MM.1S (cell line): ENCODE data around the gene CTNNA1.

ENCODE experiments used
- DNase-seq: peaks from one replicate; pipeline ENCODE4 v3.0.0-alpha.2; 2015
- H2AFZ ChIP-seq: fragments of 300-600 bp; sonication (generic); 2 replicates; pipeline ENCODE4 v1.6.0; 2016; ENCODE audit warnings: antibody characterized with exemption, low read length
- H3F3A ChIP-seq: fragments of 300-600 bp; sonication (generic); 2 replicates; pipeline ENCODE4 v1.6.1; 2016; ENCODE audit warnings: mild to moderate bottlenecking, antibody characterized with exemption, low read length, moderate library complexity, mixed read lengths; ENCODE audit not compliant: insufficient read depth
- H3K27ac ChIP-seq: fragments of 300-600 bp; sonication (generic); 2 replicates; pipeline ENCODE4 v1.5.1; 2016; ENCODE audit warnings: mild to moderate bottlenecking, low read length
- H3K27me3 ChIP-seq: fragments of 300-600 bp; sonication (generic); replicated peaks from 2 replicates; pipeline ENCODE4 v1.6.0; 2016; ENCODE audit warnings: low read length; ENCODE audit not compliant: insufficient read depth
- H3K36me3 ChIP-seq: fragments of 300-600 bp; sonication (generic); replicated peaks from 2 replicates; pipeline ENCODE4 v1.6.1; 2016; ENCODE audit warnings: mild to moderate bottlenecking, low read length, mixed read lengths; ENCODE audit not compliant: insufficient read depth
- H3K4me1 ChIP-seq: fragments of 300-600 bp; sonication (generic); 2 replicates; pipeline ENCODE4 v1.6.1; 2016; ENCODE audit warnings: low read length, mixed read lengths
- H3K4me2 ChIP-seq: fragments of 300-600 bp; sonication (generic); 2 replicates; pipeline ENCODE4 v1.6.0; 2016; ENCODE audit warnings: low read depth, low read length
- H3K4me3 ChIP-seq: fragments of 300-600 bp; sonication (generic); 2 replicates; pipeline ENCODE4 v1.5.1; 2016; ENCODE audit warnings: low read length, mixed read lengths
- H3K79me2 ChIP-seq: fragments of 300-600 bp; sonication (generic); 2 replicates; pipeline ENCODE4 v1.6.1; 2016; ENCODE audit warnings: mixed run types, low read length, mixed read lengths
- H3K9ac ChIP-seq: fragments of 300-600 bp; sonication (generic); 2 replicates; pipeline ENCODE4 v1.6.1; 2016; ENCODE audit warnings: low read length, mixed read lengths
- H3K9me2 ChIP-seq: fragments of 300-600 bp; sonication (generic); replicated peaks from 2 replicates; pipeline ENCODE4 v1.6.1; 2016; ENCODE audit warnings: mild to moderate bottlenecking, low read length, mixed read lengths; ENCODE audit not compliant: insufficient read depth
- H3K9me3 ChIP-seq: fragments of 300-600 bp; sonication (generic); replicated peaks from 2 replicates; pipeline ENCODE4 v1.6.1; 2016; ENCODE audit warnings: mild to moderate bottlenecking, low read length, mixed read lengths; ENCODE audit not compliant: insufficient read depth
- H4K20me1 ChIP-seq: fragments of 300-600 bp; sonication (generic); 2 replicates; pipeline ENCODE4 v1.6.1; 2016; ENCODE audit warnings: mild to moderate bottlenecking, low read length, moderate library complexity, mixed read lengths; ENCODE audit not compliant: insufficient read depth
- EZH2 ChIP-seq: fragments of 300-600 bp; sonication (generic); optimal IDR thresholded peaks from 2 replicates; pipeline ENCODE3; 2017; ENCODE audit warnings: low read depth, mild to moderate bottlenecking, antibody characterized with exemption, low read length, mixed read lengths
- EZH2phosphoT487 ChIP-seq: fragments of 300-600 bp; sonication (generic); IDR thresholded peaks from 2 replicates; pipeline ENCODE4 v1.6.1; 2018; ENCODE audit warnings: antibody characterized with exemption, low read length
- TF ChIP-seq, protein P1 (sequence below): fragments of 300-600 bp; sonication (generic); IDR thresholded peaks from 2 replicates; pipeline ENCODE4 v1.5.1; 2016; ENCODE audit warnings: antibody characterized with exemption, low read length, mixed read lengths

CTNNA1 gene

DNA sequence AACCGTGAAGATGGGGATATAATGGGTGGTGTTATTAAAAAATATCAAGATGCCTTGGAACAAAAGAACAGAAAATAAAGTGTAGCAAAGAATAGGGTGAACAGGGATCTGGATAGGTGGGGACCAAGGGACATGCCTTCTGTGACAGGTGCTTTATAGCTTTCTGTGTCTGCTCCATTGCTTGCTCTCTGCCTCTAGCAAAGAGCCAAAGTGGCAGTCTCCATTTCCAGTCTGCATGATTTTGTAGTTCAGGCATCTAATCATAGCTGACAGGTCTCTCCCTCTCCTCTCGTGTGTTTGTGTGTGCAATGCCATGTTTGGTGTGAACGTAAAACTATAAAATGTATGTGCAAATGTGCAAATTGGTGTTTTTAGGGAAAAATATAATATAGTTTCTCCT is 86.9 kb downstream of the CTNNA1 start:
- Histone ChIP-seq H3K79me2 (peaks cover 21% of the 10 kb centered on the region), H3K4me1 (peaks cover 13% of the 10 kb centered on the region; the same call in 1 of the 2 replicates), H4K20me1 (no peaks in the 10 kb centered on the region), H3K27ac (no peak overlapping the region), H3K9me2 (no peaks in the 10 kb centered on the region), H3K9me3 (no peaks in the 10 kb centered on the region), H2AFZ (no peak overlapping the region), H3K4me3 (no peak overlapping the region), H3K9ac (no peak overlapping the region), H3K36me3 (no peaks in the 10 kb centered on the region), H3K4me2 (no peak overlapping the region), H3F3A (no peaks in the 10 kb centered on the region), H3K27me3 (no peaks in the 10 kb centered on the region)
- TF ChIP-seq, protein P1, sequence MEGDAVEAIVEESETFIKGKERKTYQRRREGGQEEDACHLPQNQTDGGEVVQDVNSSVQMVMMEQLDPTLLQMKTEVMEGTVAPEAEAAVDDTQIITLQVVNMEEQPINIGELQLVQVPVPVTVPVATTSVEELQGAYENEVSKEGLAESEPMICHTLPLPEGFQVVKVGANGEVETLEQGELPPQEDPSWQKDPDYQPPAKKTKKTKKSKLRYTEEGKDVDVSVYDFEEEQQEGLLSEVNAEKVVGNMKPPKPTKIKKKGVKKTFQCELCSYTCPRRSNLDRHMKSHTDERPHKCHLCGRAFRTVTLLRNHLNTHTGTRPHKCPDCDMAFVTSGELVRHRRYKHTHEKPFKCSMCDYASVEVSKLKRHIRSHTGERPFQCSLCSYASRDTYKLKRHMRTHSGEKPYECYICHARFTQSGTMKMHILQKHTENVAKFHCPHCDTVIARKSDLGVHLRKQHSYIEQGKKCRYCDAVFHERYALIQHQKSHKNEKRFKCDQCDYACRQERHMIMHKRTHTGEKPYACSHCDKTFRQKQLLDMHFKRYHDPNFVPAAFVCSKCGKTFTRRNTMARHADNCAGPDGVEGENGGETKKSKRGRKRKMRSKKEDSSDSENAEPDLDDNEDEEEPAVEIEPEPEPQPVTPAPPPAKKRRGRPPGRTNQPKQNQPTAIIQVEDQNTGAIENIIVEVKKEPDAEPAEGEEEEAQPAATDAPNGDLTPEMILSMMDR: no peak
- TF ChIP-seq EZH2 (no peak), EZH2phosphoT487 (no peak)
- no peak for DNase-seq

DNA sequence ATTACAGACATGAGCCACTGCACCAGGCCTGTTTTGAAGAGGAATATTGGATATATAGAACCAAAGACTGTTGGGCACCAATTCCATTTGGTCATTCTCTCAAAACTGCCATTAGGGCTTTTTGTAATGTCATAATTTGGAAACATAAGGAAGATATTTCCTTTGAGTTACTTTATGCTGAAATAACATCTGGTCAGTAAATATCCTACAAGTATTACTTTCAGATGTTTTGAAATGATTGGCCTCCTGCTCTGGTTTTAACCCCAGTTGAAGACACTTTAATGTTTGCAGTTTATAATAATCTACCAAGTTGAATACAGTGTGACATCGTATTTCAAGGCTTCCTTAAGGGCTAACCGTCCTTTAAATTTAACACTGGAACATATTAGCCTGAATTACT is 88.3 kb downstream of the CTNNA1 start:
- H3K79me2 ChIP-seq: peaks cover 26% of the 10 kb centered on the region

DNA sequence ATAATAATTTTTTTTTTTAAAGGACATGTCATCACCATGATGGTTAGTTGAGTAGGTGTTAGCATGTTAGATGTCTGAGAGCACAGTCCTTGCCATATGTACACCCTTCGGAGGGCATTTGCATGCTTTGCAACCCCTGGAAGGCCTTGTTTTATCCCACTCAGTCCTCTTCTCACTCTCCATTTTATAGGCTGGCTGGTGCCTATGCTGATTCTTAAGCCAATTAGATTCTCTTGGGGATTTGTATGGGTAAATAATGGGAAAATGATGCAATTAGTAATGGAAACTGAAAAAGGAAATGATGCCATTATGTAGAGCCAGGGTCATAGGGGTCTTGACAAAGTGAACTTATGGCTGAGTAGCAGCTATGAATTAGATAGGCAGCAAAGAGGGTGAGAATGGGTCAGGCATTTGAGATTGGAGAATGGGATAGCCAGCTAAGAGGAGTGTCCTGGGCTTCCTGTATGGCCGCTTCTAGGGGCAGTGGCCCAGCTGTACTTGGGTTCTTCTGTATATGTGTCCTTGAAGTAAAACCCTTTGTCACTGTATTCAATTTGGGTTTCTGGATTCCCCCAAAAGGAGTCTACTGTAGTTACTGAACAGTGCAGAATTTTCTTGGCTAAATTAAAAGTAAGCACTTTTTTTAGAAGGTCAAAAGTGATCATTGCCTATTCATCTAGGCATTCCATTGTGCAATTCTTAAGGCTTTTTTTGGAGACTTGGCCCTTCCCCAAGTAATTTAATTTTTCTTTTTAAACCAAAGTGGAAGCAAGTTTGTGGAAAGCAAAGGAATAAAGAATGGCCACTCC is 90.3 kb downstream of the CTNNA1 start:
- TF ChIP-seq, protein P1: no peak
- TF ChIP-seq EZH2 (no peak), EZH2phosphoT487 (no peak)
- no peaks in the 10 kb centered on the region for H3K27me3 ChIP-seq
- H3F3A ChIP-seq: no peaks in the 10 kb centered on the region
- H3K9ac ChIP-seq: no peak overlapping the region
- H3K9me3 ChIP-seq: no peaks in the 10 kb centered on the region
- H3K9me2 ChIP-seq: no peaks in the 10 kb centered on the region
- no peak overlapping the region for H2AFZ ChIP-seq
- no peak overlapping the region for H3K4me3 ChIP-seq
- H3K36me3 ChIP-seq: no peaks in the 10 kb centered on the region
- no peak overlapping the region for H3K4me2 ChIP-seq
- peaks cover 26% of the 10 kb centered on the region for H3K79me2 ChIP-seq
- no peaks in the 10 kb centered on the region for H4K20me1 ChIP-seq
- peaks cover 13% of the 10 kb centered on the region; the same call in 1 of the 2 replicates for H3K4me1 ChIP-seq
- no peak overlapping the region for H3K27ac ChIP-seq
- no peak for DNase-seq

More for the DNA sequence above, 88.3 kb downstream of the CTNNA1 start:
- Histone ChIP-seq H3K27ac (no peak overlapping the region), H3K4me2 (no peak overlapping the region), H3K9ac (no peak overlapping the region), H3K9me3 (no peaks in the 10 kb centered on the region), H3F3A (no peaks in the 10 kb centered on the region), H3K9me2 (no peaks in the 10 kb centered on the region), H3K36me3 (no peaks in the 10 kb centered on the region), H3K4me3 (no peak overlapping the region), H3K4me1 (peaks cover 13% of the 10 kb centered on the region; the same call in 1 of the 2 replicates), H2AFZ (no peak overlapping the region), H3K27me3 (no peaks in the 10 kb centered on the region), H4K20me1 (no peaks in the 10 kb centered on the region)
- TF ChIP-seq, protein P1: no peak
- TF ChIP-seq EZH2phosphoT487: no peak
- no peak for TF ChIP-seq EZH2
- DNase-seq: no peak
